ENCODE measurements around the gene KIZ. TPM values are rescaled to one million over a fixed set of nuclear protein-coding genes. Genes with fewer than 3 reads are reported as not detected.

The KIZ gene
- total and polyA plus RNA-seq, 7 donors: 4.6 to 26.2 (median 18.6) TPM

GRCh38 chr20:21092806-21093205 is 33.1 kb upstream of the KIZ start:
- DNase-seq (no peak), ATAC-seq (no peak)
- Histone ChIP-seq H3K27ac (no peak overlapping the region), H3K4me1 (no peaks in the 10 kb centered on the region), H3K27me3 (ENCODE audit: insufficient read depth in 3 of 3, low read length in 2 of 3) (peaks cover 8 to 76% (median 31%) of the 10 kb centered on the region in 3 donors), H3K4me3 (no peak overlapping the region), H3K9me3 (no peaks in the 10 kb centered on the region), H3K36me3 (ENCODE audit: insufficient read depth in 1 of 2, low read depth in 1 of 2) (no peaks in the 10 kb centered on the region)
- intact Hi-C loops (cut with DNase I): no loop called here
- TF ChIP-seq, protein P1, sequence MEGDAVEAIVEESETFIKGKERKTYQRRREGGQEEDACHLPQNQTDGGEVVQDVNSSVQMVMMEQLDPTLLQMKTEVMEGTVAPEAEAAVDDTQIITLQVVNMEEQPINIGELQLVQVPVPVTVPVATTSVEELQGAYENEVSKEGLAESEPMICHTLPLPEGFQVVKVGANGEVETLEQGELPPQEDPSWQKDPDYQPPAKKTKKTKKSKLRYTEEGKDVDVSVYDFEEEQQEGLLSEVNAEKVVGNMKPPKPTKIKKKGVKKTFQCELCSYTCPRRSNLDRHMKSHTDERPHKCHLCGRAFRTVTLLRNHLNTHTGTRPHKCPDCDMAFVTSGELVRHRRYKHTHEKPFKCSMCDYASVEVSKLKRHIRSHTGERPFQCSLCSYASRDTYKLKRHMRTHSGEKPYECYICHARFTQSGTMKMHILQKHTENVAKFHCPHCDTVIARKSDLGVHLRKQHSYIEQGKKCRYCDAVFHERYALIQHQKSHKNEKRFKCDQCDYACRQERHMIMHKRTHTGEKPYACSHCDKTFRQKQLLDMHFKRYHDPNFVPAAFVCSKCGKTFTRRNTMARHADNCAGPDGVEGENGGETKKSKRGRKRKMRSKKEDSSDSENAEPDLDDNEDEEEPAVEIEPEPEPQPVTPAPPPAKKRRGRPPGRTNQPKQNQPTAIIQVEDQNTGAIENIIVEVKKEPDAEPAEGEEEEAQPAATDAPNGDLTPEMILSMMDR (IDR thresholded peaks at IDR 0.05): no peak
- 67 to 76% (median 70%) methylated on average over 3 of the region's 3 CpGs for WGBS, 3 donors

GRCh38 chr20:21096321-21097043 is 29.4 kb upstream of the KIZ start:
- H3K36me3 ChIP-seq (ENCODE audit: insufficient read depth in 1 of 2, low read depth in 1 of 2): no peaks in the 10 kb centered on the region
- no peaks in the 10 kb centered on the region for H3K9me3 ChIP-seq
- no peak for DNase-seq
- intact Hi-C loops (cut with DNase I): no loop called here
- WGBS, 3 donors: 29 to 37% (median 32%) methylated on average over 10 of the region's 10 CpGs
- no peak overlapping the region for H3K4me3 ChIP-seq
- H3K27ac ChIP-seq: no peak overlapping the region
- TF ChIP-seq, protein P1 (IDR thresholded peaks at IDR 0.05): no peak
- H3K4me1 ChIP-seq: peaks cover 15% of the 10 kb centered on the region
- ATAC-seq: peak in 3 of 4 donors; percentile 36 to 76 (median 67)
- H3K27me3 ChIP-seq (ENCODE audit: insufficient read depth in 3 of 3, low read length in 2 of 3): peaks cover 15 to 83% (median 17%) of the 10 kb centered on the region in 3 donors

GRCh38 chr20:21099751-21100577 is 25.9 kb upstream of the KIZ start:
- WGBS, 3 donors: 2 to 5% (median 3%) methylated on average over 46 of the region's 46 CpGs

GRCh38 chr20:21100578-21101452 is 25.1 kb upstream of the KIZ start:
- H3K4me1 ChIP-seq: peaks cover 34% of the 10 kb centered on the region
- H3K27ac ChIP-seq: no peak overlapping the region
- WGBS, 3 donors: 2 to 4% (median 3%) methylated on average over 63 to 64 of the region's 64 CpGs

More at GRCh38 chr20:21099751-21100577, 25.9 kb upstream of the KIZ start:
- Histone ChIP-seq H3K4me1 (peaks cover 33% of the 10 kb centered on the region), H3K27me3 (ENCODE audit: insufficient read depth in 3 of 3, low read length in 2 of 3) (peaks cover 0 to 93% (median 37%) of the 10 kb centered on the region in 3 donors), H3K27ac (no peak overlapping the region), H3K9me3 (no peaks in the 10 kb centered on the region), H3K36me3 (ENCODE audit: insufficient read depth in 1 of 2, low read depth in 1 of 2) (no peaks in the 10 kb centered on the region), H3K4me3 (peak overlapping the region; percentile 66)
- peak; percentile 30 to 61 for DNase-seq
- intact Hi-C loops (cut with DNase I): no loop called here
- TF ChIP-seq, protein P1 (IDR thresholded peaks at IDR 0.05): no peak
- ATAC-seq: peak in 1 of 4 donors; percentile 21

More at GRCh38 chr20:21100578-21101452, 25.1 kb upstream of the KIZ start:
- H3K4me3 ChIP-seq: peak overlapping the region; percentile 66
- H3K36me3 ChIP-seq (ENCODE audit: insufficient read depth in 1 of 2, low read depth in 1 of 2): no peaks in the 10 kb centered on the region
- ATAC-seq (no peak), DNase-seq (no peak)
- intact Hi-C loops (cut with DNase I): no loop called here
- peaks cover 0 to 94% (median 45%) of the 10 kb centered on the region in 3 donors for H3K27me3 ChIP-seq (ENCODE audit: insufficient read depth in 3 of 3, low read length in 2 of 3)
- no peaks in the 10 kb centered on the region for H3K9me3 ChIP-seq
- TF ChIP-seq, protein P1 (IDR thresholded peaks at IDR 0.05): no peak
